Lung (tissue), 12 donors: ENCODE data around the gene PTPRD. TPM values are rescaled to one million over a fixed set of nuclear protein-coding genes. Genes with fewer than 3 reads are reported as not detected.
"Not testable (repeated sequence)": the region's sequence is repeated elsewhere in the genome, so short reads cannot be mapped to it uniquely, and the experiment has no call there.

ENCODE experiments used
- ATAC-seq: fragments of 200-7000 bp; cut with Tn5 transposase; one replicate; pipeline ENCODE4 v1.9.1; 2020; ENCODE audit warnings: moderate number of reproducible peaks; ENCODE audit not compliant: insufficient read depth, low FRiP score
- DNase-seq, 3 donors: peaks; one replicate each; pipeline ENCODE4 v3.0.0-alpha.2; 2013 to 2017
- H3K27ac ChIP-seq, 2 donors: one replicate each; pipeline ENCODE4 v1.5.1; 2013; ENCODE audit warnings: mild to moderate bottlenecking in 2 of 2, moderate library complexity in 2 of 2, control low read depth in 1 of 2, inconsistent platforms in 1 of 2, low read depth in 1 of 2, low read length in 1 of 2
- H3K27me3 ChIP-seq, 3 donors: one replicate each; pipeline ENCODE4 v1.5.1; 2013; ENCODE audit warnings: low read length in 2 of 3; ENCODE audit not compliant: control insufficient read depth in 3 of 3, insufficient read depth in 3 of 3
- H3K36me3 ChIP-seq, 4 donors: one replicate each; pipeline ENCODE4 v1.5.1; 2013; ENCODE audit warnings: low read length in 4 of 4, mild to moderate bottlenecking in 1 of 4, moderate library complexity in 1 of 4; ENCODE audit not compliant: control insufficient read depth in 4 of 4, insufficient read depth in 4 of 4
- H3K4me1 ChIP-seq, 5 donors: one replicate each; pipeline ENCODE4 v1.5.1; 2013; ENCODE audit warnings: low read length in 5 of 5, mild to moderate bottlenecking in 2 of 5, moderate library complexity in 1 of 5; ENCODE audit not compliant: control insufficient read depth in 5 of 5, insufficient read depth in 5 of 5
- H3K4me3 ChIP-seq: one replicate; pipeline ENCODE4 v1.5.1; 2013; ENCODE audit warnings: mild to moderate bottlenecking, control low read depth, moderate library complexity
- H3K9ac ChIP-seq, 2 donors: one replicate each; pipeline ENCODE4 v1.5.1; 2013; ENCODE audit warnings: low read length in 2 of 2, control low read depth in 1 of 2; ENCODE audit not compliant: insufficient read depth in 1 of 2
- H3K9me3 ChIP-seq, 4 donors: one replicate each; pipeline ENCODE4 v1.5.1; 2013; ENCODE audit warnings: low read length in 3 of 4, mild to moderate bottlenecking in 1 of 4, moderate library complexity in 1 of 4; ENCODE audit not compliant: control insufficient read depth in 4 of 4, insufficient read depth in 3 of 4
- WGBS, 2 donors: extraction: QIAGEN DNeasy Blood & Tissue Kit; methylation state at CpG; one replicate each; pipeline ENCODE4 v1.1.7; 2013; 5-methylcytosine and 5-hydroxymethylcytosine counted together
- polyA plus RNA-seq, 2 donors: library from polyadenylated mRNA; stranded (reverse); fragments of 200-250 nt; gene quantifications; one replicate each; pipeline ENCODE4 v1.2.1, GENCODE V29; 2013
- total RNA-seq, 2 donors: library from RNA; depleted of rRNA in 1 of 2; stranded (reverse); fragments of >200 nt in 1 of 2; gene quantifications; one replicate each; pipeline ENCODE4 v1.2.1, GENCODE V29; 2014 to 2021
- TF ChIP-seq, protein P1 (sequence below): IDR thresholded peaks from 2 replicates; pipeline ENCODE4 v1.5.1; 2012; ENCODE audit warnings: mild to moderate bottlenecking; ENCODE audit errors: control extremely low read depth, extremely low read depth
- donor health status: control.
- donor health status: control.
- donor health status: Bipolar disorder and iron deficiency.
- donor health status: healthy.
- donor health status: DM: yes; HTN: yes; CAD: no.

Gene PTPRD
- total and polyA plus RNA-seq, 4 donors: 1.9 to 145 (median 13.7) TPM

DNA sequence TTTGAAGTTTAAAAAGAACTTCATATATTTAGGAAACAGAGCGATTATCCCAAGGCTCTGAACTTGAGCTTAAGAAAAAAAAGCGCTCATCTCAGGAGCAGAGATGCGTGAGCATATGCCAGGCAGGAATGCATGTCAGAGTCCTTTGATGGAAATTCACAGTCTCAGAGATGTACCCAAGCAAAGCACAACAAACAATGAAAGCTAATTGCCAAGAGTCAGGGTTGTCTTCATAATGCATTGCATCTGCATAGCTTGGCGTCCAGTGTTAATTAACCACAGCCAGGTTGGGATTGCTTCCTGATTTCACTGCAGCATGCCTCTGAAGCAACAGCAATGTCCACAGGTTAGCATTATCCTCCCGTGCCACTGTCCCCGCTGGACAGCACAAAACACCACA lies 1906.3 kb downstream of the PTPRD start:
- Histone ChIP-seq H3K27ac (no peak overlapping the region), H3K27me3 (no peaks in the 10 kb centered on the region), H3K4me1 (peaks cover 0 to 13% (median 2%) of the 10 kb centered on the region in 5 donors), H3K36me3 (no peaks in the 10 kb centered on the region), H3K9ac (no peak overlapping the region), H3K9me3 (no peaks in the 10 kb centered on the region), H3K4me3 (no peak overlapping the region)
- TF ChIP-seq, protein P1, sequence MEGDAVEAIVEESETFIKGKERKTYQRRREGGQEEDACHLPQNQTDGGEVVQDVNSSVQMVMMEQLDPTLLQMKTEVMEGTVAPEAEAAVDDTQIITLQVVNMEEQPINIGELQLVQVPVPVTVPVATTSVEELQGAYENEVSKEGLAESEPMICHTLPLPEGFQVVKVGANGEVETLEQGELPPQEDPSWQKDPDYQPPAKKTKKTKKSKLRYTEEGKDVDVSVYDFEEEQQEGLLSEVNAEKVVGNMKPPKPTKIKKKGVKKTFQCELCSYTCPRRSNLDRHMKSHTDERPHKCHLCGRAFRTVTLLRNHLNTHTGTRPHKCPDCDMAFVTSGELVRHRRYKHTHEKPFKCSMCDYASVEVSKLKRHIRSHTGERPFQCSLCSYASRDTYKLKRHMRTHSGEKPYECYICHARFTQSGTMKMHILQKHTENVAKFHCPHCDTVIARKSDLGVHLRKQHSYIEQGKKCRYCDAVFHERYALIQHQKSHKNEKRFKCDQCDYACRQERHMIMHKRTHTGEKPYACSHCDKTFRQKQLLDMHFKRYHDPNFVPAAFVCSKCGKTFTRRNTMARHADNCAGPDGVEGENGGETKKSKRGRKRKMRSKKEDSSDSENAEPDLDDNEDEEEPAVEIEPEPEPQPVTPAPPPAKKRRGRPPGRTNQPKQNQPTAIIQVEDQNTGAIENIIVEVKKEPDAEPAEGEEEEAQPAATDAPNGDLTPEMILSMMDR: no peak
- ATAC-seq: no peak
- no peak for DNase-seq
- 92 to 93% methylated on average over 6 of the region's 6 CpGs for WGBS, 2 donors

DNA sequence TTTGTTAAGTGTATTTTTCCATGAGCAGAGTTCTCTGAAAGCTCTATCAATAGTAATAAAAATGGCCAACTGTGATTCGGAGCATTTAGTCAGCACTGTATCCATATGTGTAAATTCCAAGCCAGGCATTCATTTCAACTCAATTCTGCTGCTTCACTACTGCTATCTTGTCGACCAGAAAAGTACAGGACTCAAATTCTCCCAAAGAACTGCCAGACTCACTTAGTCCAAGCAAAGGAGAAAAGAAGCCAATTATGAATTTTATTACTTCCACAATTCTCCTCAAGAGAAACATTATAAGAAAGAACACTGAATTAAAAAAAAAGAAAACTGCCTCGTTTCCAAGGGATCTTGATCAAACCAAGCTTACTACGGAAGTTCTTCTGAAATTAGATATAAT lies 1906.9 kb downstream of the PTPRD start:
- 84 to 94% methylated on average over 4 of the region's 4 CpGs for WGBS, 2 donors
- H3K9ac ChIP-seq: no peak overlapping the region
- H3K36me3 ChIP-seq: no peaks in the 10 kb centered on the region
- H3K27me3 ChIP-seq: no peaks in the 10 kb centered on the region
- H3K27ac ChIP-seq: no peak overlapping the region
- DNase-seq (no peak), ATAC-seq (no peak)
- H3K4me3 ChIP-seq: no peak overlapping the region
- TF ChIP-seq, protein P1: no peak
- no peaks in the 10 kb centered on the region for H3K9me3 ChIP-seq
- H3K4me1 ChIP-seq: peaks cover 0 to 13% (median 2%) of the 10 kb centered on the region in 5 donors

DNA sequence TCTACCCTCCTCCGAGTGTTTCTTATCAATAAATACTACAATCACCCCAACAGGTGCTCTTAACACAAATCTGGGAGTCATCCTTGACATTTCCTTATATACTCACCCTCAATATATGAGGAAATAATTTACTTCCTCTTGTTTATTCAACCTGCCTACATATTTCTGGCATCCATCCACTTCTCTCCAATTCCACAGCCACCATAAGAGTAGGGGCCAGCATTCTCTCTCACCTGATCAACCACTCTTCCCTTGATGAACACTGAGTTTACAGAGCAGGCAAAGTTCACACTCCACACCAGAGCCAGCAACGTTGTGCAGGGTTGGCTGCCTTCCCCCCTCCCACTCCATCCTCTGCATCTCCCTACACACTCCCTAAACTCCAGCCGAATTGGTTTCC lies 1908.9 kb downstream of the PTPRD start:
- H3K9ac ChIP-seq: no peak overlapping the region
- no peak overlapping the region for H3K27ac ChIP-seq
- no peaks in the 10 kb centered on the region for H3K27me3 ChIP-seq
- 59 to 72% methylated on average over 3 of the region's 3 CpGs for WGBS, 2 donors
- H3K4me1 ChIP-seq: peaks cover 0 to 13% (median 2%) of the 10 kb centered on the region in 5 donors
- no peak overlapping the region for H3K4me3 ChIP-seq
- DNase-seq (no peak), ATAC-seq (no peak)
- TF ChIP-seq, protein P1: no peak
- no peaks in the 10 kb centered on the region for H3K9me3 ChIP-seq
- no peaks in the 10 kb centered on the region for H3K36me3 ChIP-seq

DNA sequence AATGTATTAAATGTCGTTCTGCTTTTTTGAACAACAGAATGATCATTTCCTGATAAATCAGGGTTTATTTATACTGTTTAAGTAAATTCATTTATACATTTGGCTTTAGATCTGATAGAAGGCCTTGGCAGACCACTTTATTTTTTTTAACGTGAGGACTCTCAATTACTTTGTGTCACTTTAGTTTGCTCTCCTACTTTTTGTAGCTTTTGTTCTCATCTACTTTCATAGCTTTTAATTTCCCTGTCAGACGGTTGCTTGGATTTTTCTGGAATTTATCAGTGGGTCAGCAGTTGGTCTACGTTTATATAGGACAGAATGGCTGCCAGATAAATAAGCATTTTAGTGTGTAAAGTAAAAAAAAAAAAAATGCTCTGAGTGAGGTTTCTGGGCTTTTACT lies 1910.9 kb downstream of the PTPRD start:
- no peaks in the 10 kb centered on the region for H3K36me3 ChIP-seq
- TF ChIP-seq, protein P1: no peak
- no peak overlapping the region for H3K27ac ChIP-seq
- no peaks in the 10 kb centered on the region for H3K27me3 ChIP-seq
- H3K9ac ChIP-seq: no peak overlapping the region
- H3K4me3 ChIP-seq: no peak overlapping the region
- no peaks in the 10 kb centered on the region for H3K9me3 ChIP-seq
- DNase-seq: peak in 2 of 3 donors; percentile 82 to 87
- 55 to 73% methylated on average over 4 of the region's 4 CpGs for WGBS, 2 donors
- ATAC-seq: no peak
- H3K4me1 ChIP-seq: peaks cover 0 to 15% (median 2%) of the 10 kb centered on the region in 5 donors

DNA sequence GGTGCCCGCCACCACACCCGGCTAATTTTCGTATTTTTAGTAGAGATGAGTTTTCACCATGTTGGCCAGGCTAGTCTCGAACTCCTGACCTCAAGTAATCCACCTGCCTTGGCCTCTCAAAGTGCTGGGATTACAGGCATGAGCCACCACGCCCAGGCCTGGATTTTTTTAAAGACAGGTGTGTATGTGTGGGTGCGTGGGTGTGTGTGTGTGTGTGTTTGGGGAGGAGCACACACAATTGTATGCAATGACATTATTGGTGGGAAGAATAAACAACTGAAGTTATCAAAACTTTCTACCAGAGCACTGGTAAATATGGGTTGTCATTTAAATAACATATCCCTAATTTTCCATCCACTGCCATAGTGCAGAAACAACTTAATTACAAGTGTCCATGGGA lies 1915.2 kb downstream of the PTPRD start:
- not testable (repeated sequence) for H3K27ac ChIP-seq, H3K27me3 ChIP-seq, H3K9ac ChIP-seq, DNase-seq, ATAC-seq, H3K36me3 ChIP-seq, H3K4me3 ChIP-seq, H3K9me3 ChIP-seq
- WGBS, 2 donors: 94% methylated on average over 6 of the region's 6 CpGs
- H3K4me1 ChIP-seq: peaks cover 0 to 20% (median 0%) of the 10 kb centered on the region in 5 donors
